Mesendoderm (in vitro differentiated cells): Measurements from ENCODE around the gene DNAAF1. TPM values are rescaled to one million over a fixed set of nuclear protein-coding genes. Genes with fewer than 3 reads are reported as not detected.

ENCODE experiments used
- DNase-seq: peaks from one replicate; pipeline ENCODE4 v3.0.0; 2013
- H2AK5ac ChIP-seq: 2 replicates; pipeline ENCODE4 v1.6.1; 2013; ENCODE audit warnings: low read length, inconsistent platforms
- H2BK120ac ChIP-seq: 2 replicates; pipeline ENCODE4 v1.6.1; 2013; ENCODE audit warnings: low read depth, mild to moderate bottlenecking, low read length, moderate library complexity, mixed read lengths
- H2BK15ac ChIP-seq: replicated peaks from 2 replicates; pipeline ENCODE4 v1.6.1; 2013; ENCODE audit warnings: low read depth, mild to moderate bottlenecking, moderate library complexity
- H2BK5ac ChIP-seq: 2 replicates; pipeline ENCODE4 v1.6.1; 2013; ENCODE audit warnings: low read length, inconsistent platforms
- H3K18ac ChIP-seq: 2 replicates; pipeline ENCODE4 v1.6.1; 2013; ENCODE audit warnings: mild to moderate bottlenecking, low read length, mixed read lengths
- H3K23ac ChIP-seq: one replicate; pipeline ENCODE4 v1.6.1; 2013; ENCODE audit warnings: low read length
- H3K27ac ChIP-seq: 2 replicates; pipeline ENCODE4 v1.5.1; 2013; ENCODE audit warnings: low read depth, mild to moderate bottlenecking, inconsistent platforms, low read length, moderate library complexity
- H3K27me3 ChIP-seq: 2 replicates; pipeline ENCODE4 v1.6.1; 2013; ENCODE audit warnings: low read length, control low read depth, mild to moderate bottlenecking, inconsistent platforms; ENCODE audit not compliant: insufficient read depth, poor library complexity
- H3K36me3 ChIP-seq: 2 replicates; pipeline ENCODE4 v1.6.1; 2013; ENCODE audit warnings: low read length, inconsistent platforms; ENCODE audit not compliant: control insufficient read depth, insufficient read depth
- H3K4ac ChIP-seq: one replicate; pipeline ENCODE4 v1.6.1; 2013; ENCODE audit warnings: low read depth, mild to moderate bottlenecking, low read length, moderate library complexity
- H3K4me1 ChIP-seq: 2 replicates; pipeline ENCODE4 v1.6.1; 2013; ENCODE audit warnings: low read depth, low read length, inconsistent platforms; ENCODE audit not compliant: control insufficient read depth
- H3K4me2 ChIP-seq: 2 replicates; pipeline ENCODE4 v1.6.1; 2013; ENCODE audit warnings: low read length
- H3K4me3 ChIP-seq: 2 replicates; pipeline ENCODE4 v1.5.1; 2013; ENCODE audit warnings: mild to moderate bottlenecking, low read length
- H3K56ac ChIP-seq: one replicate; pipeline ENCODE4 v1.6.1; 2013; ENCODE audit warnings: low read length
- H3K79me1 ChIP-seq: 2 replicates; pipeline ENCODE4 v1.6.1; 2013; ENCODE audit warnings: low read length, inconsistent platforms
- H3K79me2 ChIP-seq: 2 replicates; pipeline ENCODE4 v1.6.1; 2013; ENCODE audit warnings: mild to moderate bottlenecking, low read length; ENCODE audit not compliant: control insufficient read depth, insufficient read depth
- H3K9ac ChIP-seq: 2 replicates; pipeline ENCODE4 v1.6.1; 2013; ENCODE audit warnings: low read length, inconsistent platforms
- H4K5ac ChIP-seq: one replicate; pipeline ENCODE4 v1.6.1; 2013; ENCODE audit warnings: low read length
- H4K8ac ChIP-seq: one replicate; pipeline ENCODE4 v1.6.1; 2013; ENCODE audit warnings: low read depth, mild to moderate bottlenecking, control low read depth, low read length, moderate library complexity
- WGBS: extraction: QIAGEN DNeasy Blood & Tissue Kit; methylation state at CpG from one replicate; pipeline ENCODE4 v1.1.7; 2013; ENCODE audit warnings: low lambda C conversion rate, missing lambda C conversion rate; ENCODE audit not compliant: insufficient coverage; ENCODE audit errors: extremely low coverage; 5-methylcytosine and 5-hydroxymethylcytosine counted together
- polyA plus RNA-seq, 2 experiments: library from polyadenylated mRNA; stranded (reverse); fragments of 200-250 nt; gene quantifications; one replicate each; pipeline ENCODE4 v1.2.3, GENCODE V29; 2013

Gene DNAAF1
- 0.03 TPM for polyA plus RNA-seq (2013, experiment 1 of 2)
- polyA plus RNA-seq (2013, experiment 2 of 2): 0.06 TPM

- peak; percentile 91 for DNase-seq
- H2BK120ac ChIP-seq: no peak within 1 kb of the TSS
- H3K18ac ChIP-seq: peak within 1 kb of the TSS; percentile 71
- H3K23ac ChIP-seq: peak within 1 kb of the TSS; percentile 39
- H2AK5ac ChIP-seq: no peak within 1 kb of the TSS
- peaks cover 6% of the 10 kb centered on the region for H3K79me2 ChIP-seq
- peaks cover 2% of the 10 kb centered on the region for H3K79me1 ChIP-seq
- WGBS: no CpG with 5 or more reads among the region's 89 CpGs
- H3K36me3 ChIP-seq: no peaks in the 10 kb centered on the region
- no peak within 1 kb of the TSS for H2BK15ac ChIP-seq
- no peak within 1 kb of the TSS for H4K8ac ChIP-seq
- H3K4me2 ChIP-seq: peak within 1 kb of the TSS; percentile 98
- no peaks in the 10 kb centered on the region for H3K27me3 ChIP-seq
- H3K56ac ChIP-seq: peak within 1 kb of the TSS; percentile 90
- H4K5ac ChIP-seq: no peak within 1 kb of the TSS
- no peak within 1 kb of the TSS for H2BK5ac ChIP-seq
- peak within 1 kb of the TSS; percentile 38 for H3K27ac ChIP-seq
- H3K4ac ChIP-seq: peak within 1 kb of the TSS; percentile 58
- peak within 1 kb of the TSS; percentile 89 for H3K4me3 ChIP-seq
- H3K9ac ChIP-seq: peak within 1 kb of the TSS; percentile 89
- no peaks in the 10 kb centered on the region for H3K4me1 ChIP-seq
Observed at GRCh38 chr16:84144859-84145639, at the start of gene DNAAF1, which contains the start of gene HSDL1. DNAAF1 (plus strand) TSS chr16:84145308; CDS start chr16:84145441, 133 bp downstream. HSDL1 (minus strand) TSS chr16:84145177; CDS start chr16:84131321, 13,856 bp downstream.

GRCh38 chr16:84095466-84095865 is 49.6 kb upstream of the DNAAF1 start:
- no peak for DNase-seq
- no peak overlapping the region for H4K8ac ChIP-seq
- H3K9ac ChIP-seq: no peak overlapping the region
- no peak overlapping the region for H4K5ac ChIP-seq
- WGBS: no CpG with 5 or more reads among the region's 14 CpGs
- no peak overlapping the region for H3K23ac ChIP-seq
- no peaks in the 10 kb centered on the region for H3K79me1 ChIP-seq
- H3K27me3 ChIP-seq: no peaks in the 10 kb centered on the region
- H3K4me2 ChIP-seq: no peak overlapping the region
- no peaks in the 10 kb centered on the region for H3K4me1 ChIP-seq
- no peak overlapping the region for H3K56ac ChIP-seq
- no peak overlapping the region for H3K27ac ChIP-seq
- no peak overlapping the region for H2AK5ac ChIP-seq
- H2BK5ac ChIP-seq: no peak overlapping the region
- H2BK15ac ChIP-seq: no peak overlapping the region
- no peak overlapping the region for H3K4ac ChIP-seq
- no peak overlapping the region for H3K4me3 ChIP-seq
- H3K18ac ChIP-seq: no peak overlapping the region
- no peaks in the 10 kb centered on the region for H3K79me2 ChIP-seq
- no peak overlapping the region for H2BK120ac ChIP-seq
- H3K36me3 ChIP-seq: peaks cover 16% of the 10 kb centered on the region

GRCh38 chr16:84096447-84097005 is 48.6 kb upstream of the DNAAF1 start:
- Histone ChIP-seq H3K4me2 (no peak overlapping the region), H3K27ac (no peak overlapping the region), H2BK15ac (no peak overlapping the region), H2AK5ac (no peak overlapping the region), H4K8ac (no peak overlapping the region), H3K79me1 (peaks cover under 1% of the 10 kb centered on the region), H4K5ac (no peak overlapping the region), H3K36me3 (peaks cover 16% of the 10 kb centered on the region), H3K27me3 (no peaks in the 10 kb centered on the region), H3K56ac (no peak overlapping the region), H3K4me1 (no peaks in the 10 kb centered on the region), H3K79me2 (no peaks in the 10 kb centered on the region), H2BK120ac (no peak overlapping the region), H2BK5ac (no peak overlapping the region), H3K9ac (no peak overlapping the region), H3K18ac (no peak overlapping the region), H3K4ac (no peak overlapping the region), H3K23ac (no peak overlapping the region), H3K4me3 (no peak overlapping the region)
- DNase-seq: no peak
- WGBS: no CpG with 5 or more reads among the region's 4 CpGs

GRCh38 chr16:84098939-84099338 is 46.2 kb upstream of the DNAAF1 start:
- H3K36me3 ChIP-seq: peaks cover 10% of the 10 kb centered on the region
- H3K18ac ChIP-seq: no peak overlapping the region
- H3K4ac ChIP-seq: no peak overlapping the region
- H3K4me3 ChIP-seq: no peak overlapping the region
- H3K4me1 ChIP-seq: no peaks in the 10 kb centered on the region
- WGBS: no CpG with 5 or more reads among the region's 7 CpGs
- no peaks in the 10 kb centered on the region for H3K27me3 ChIP-seq
- H3K9ac ChIP-seq: no peak overlapping the region
- no peak overlapping the region for H3K27ac ChIP-seq
- no peak overlapping the region for H2BK15ac ChIP-seq
- H2AK5ac ChIP-seq: no peak overlapping the region
- H3K79me1 ChIP-seq: peaks cover 3% of the 10 kb centered on the region
- H2BK5ac ChIP-seq: no peak overlapping the region
- H4K8ac ChIP-seq: no peak overlapping the region
- DNase-seq: no peak
- H3K79me2 ChIP-seq: peaks cover 7% of the 10 kb centered on the region
- no peak overlapping the region for H2BK120ac ChIP-seq
- no peak overlapping the region for H3K4me2 ChIP-seq
- no peak overlapping the region for H4K5ac ChIP-seq
- H3K23ac ChIP-seq: no peak overlapping the region
- no peak overlapping the region for H3K56ac ChIP-seq

GRCh38 chr16:84103678-84104077 is 41.4 kb upstream of the DNAAF1 start:
- Histone ChIP-seq H3K79me1 (peaks cover 13% of the 10 kb centered on the region), H3K4me3 (no peak overlapping the region), H3K4me1 (no peaks in the 10 kb centered on the region), H2BK5ac (no peak overlapping the region), H3K9ac (no peak overlapping the region), H3K36me3 (no peaks in the 10 kb centered on the region), H2BK120ac (no peak overlapping the region), H3K18ac (no peak overlapping the region), H3K23ac (no peak overlapping the region), H4K5ac (no peak overlapping the region), H3K4me2 (no peak overlapping the region), H3K27me3 (no peaks in the 10 kb centered on the region), H2AK5ac (no peak overlapping the region), H2BK15ac (no peak overlapping the region), H3K4ac (no peak overlapping the region), H3K56ac (no peak overlapping the region), H3K27ac (no peak overlapping the region), H3K79me2 (peaks cover 35% of the 10 kb centered on the region), H4K8ac (no peak overlapping the region)
- WGBS: no CpG with 5 or more reads among the region's 5 CpGs
- no peak for DNase-seq
